GM12891 (cell line): Measurements from ENCODE around the gene PRKCA.
"Not testable (repeated sequence)": the region's sequence is repeated elsewhere in the genome, so short reads cannot be mapped to it uniquely, and the experiment has no call there.

ENCODE experiments used
- DNase-seq: peaks from one replicate; pipeline ENCODE4 v3.0.0; 2011; ENCODE audit warnings: low spot score; ENCODE audit not compliant: insufficient read length
- FAIRE-seq: peaks from 2 replicates; lab custom pipeline; 2011; peaks lifted over from hg19 to GRCh38; lab: Jason Lieb, UNC
- PAX5 ChIP-seq: IDR thresholded peaks from 2 replicates; pipeline ENCODE4 v1.6.1; 2011; ENCODE audit warnings: low read length, moderate library complexity, mild to moderate bottlenecking; ENCODE audit not compliant: insufficient read depth, severe bottlenecking
- POLR2A ChIP-seq: IDR thresholded peaks from 2 replicates; pipeline ENCODE4 v1.6.1; 2011; ENCODE audit warnings: low read depth, low read length, control low read depth
- POLR2AphosphoS5 ChIP-seq: IDR thresholded peaks from 2 replicates; pipeline ENCODE4 v1.6.1; 2011; ENCODE audit warnings: low read depth, low read length, control low read depth
- POU2F2 ChIP-seq: IDR thresholded peaks from 2 replicates; pipeline ENCODE4 v1.6.1; 2011; ENCODE audit warnings: low read depth, mild to moderate bottlenecking, control low read depth, low read length, moderate library complexity
- SPI1 ChIP-seq: IDR thresholded peaks from 2 replicates; pipeline ENCODE4 v1.6.1; 2011; ENCODE audit warnings: low read depth, low read length, control low read depth
- TAF1 ChIP-seq: IDR thresholded peaks from 2 replicates; pipeline ENCODE4 v1.6.1; 2011; ENCODE audit warnings: low read depth, low read length, control low read depth

Gene PRKCA

DNA sequence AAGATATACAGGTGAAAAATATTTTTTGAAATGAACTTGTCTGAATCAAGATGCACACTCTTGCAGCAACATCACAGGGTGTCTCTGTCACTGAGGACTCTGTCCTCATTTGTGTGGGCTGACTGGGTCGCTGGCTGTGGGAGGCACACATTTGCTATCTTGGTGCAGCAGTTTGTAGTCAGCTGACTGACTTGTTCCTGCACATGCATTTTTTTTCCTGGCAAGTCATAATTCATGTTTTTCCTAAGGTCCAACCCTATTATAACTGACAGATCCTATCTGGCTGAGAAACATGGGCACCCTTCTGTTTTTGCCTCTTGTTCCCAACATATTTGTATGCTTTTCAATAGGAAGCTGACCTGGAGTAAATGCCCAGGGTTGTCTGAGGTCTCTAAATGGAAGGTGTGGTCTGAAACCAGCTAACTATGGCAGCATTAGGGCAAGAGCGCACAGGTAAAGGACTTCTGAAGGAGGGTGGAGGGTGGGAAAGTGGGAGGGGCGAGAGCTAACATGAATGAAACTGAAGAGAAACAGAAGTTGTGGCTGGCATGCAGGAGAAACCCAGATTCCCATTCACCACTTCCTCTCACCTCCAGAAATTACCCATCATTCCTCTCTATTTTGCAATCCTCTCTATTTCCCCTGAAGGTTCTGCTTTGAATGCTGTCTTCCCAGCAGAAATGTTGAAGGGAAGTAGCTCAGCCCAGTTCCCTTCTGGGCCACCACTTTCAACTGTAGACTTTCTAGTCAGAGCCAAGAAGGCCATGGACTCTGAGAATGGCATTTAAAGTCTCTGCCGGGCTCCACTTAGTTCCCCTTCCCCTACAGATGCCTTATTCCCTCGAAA is 166.1 kb downstream of the PRKCA start:
- TF ChIP-seq TAF1 = no peak
- no peak for TF ChIP-seq PAX5
- no peak for TF ChIP-seq POU2F2
- TF ChIP-seq POLR2A = no peak
- no peak for TF ChIP-seq POLR2AphosphoS5
- no peak for TF ChIP-seq SPI1
- no peak for FAIRE-seq

DNA sequence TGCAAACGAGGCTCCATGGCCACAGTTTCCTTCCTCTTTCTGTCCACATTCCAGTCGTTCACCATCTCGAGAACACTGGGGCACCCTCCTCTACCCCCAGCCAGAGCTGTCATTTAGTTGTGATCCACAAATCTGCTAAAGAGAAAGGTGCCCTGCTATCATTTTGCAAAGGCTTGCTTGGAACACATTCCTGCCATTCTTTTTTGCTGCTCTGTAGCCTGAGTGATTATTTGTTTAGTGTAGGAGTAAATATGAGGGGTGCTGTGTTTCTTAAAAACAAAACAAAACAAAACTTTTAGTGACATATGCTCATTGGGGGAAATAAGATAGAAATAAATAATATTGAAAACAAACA is 166.7 kb downstream of the PRKCA start:
- TF ChIP-seq SPI1 (no peak), POLR2A (no peak), TAF1 (no peak), POU2F2 (no peak), POLR2AphosphoS5 (no peak), PAX5 (no peak)
- no peak for DNase-seq
- FAIRE-seq = no peak

More for the DNA sequence above, 166.1 kb downstream of the PRKCA start:
- no peak for DNase-seq

DNA sequence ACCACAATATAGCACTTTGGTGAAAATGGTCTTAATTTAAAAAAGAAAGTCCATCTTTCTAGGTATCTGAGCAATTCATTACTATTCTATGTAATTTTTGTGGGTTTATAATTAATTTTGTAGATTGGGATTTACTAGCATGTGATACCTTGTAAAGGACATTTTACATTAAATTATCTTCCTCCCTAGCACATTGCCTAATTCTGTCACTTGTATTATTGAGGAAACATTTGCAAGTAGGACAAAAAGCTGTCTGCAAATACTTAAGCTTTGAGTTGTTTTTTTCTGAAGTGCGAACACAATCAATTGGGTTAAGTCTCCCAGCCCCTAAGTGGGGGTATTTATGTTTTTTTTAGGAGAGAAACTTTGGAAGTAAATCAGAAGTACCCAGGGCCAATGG is 167.0 kb downstream of the PRKCA start:
- FAIRE-seq (no peak), DNase-seq (no peak)
- TF ChIP-seq PAX5 (no peak), TAF1 (no peak), SPI1 (no peak), POLR2AphosphoS5 (no peak), POLR2A (no peak), POU2F2 (no peak)

DNA sequence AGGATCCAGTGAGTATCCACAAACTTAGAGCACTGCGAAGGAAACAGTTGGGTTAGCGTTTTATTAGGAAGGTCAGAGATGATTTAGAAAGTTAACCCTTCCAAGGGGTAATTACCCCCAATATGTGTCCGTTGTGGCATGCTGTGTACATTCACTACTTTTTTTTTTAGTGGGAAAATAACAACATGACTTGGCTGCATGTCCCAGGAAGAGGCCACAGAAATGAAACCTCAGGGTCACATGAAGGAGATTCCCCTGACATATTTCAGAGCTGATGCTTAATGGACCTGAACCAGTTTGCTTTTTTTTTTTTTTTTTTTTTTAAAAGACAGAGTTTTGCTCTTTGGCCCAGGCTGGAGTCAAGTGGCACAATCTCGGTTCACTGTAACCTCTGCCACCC is 167.5 kb downstream of the PRKCA start:
- FAIRE-seq (no peak), DNase-seq (no peak)
- TF ChIP-seq PAX5 (no peak), TAF1 (no peak), POU2F2 (no peak), POLR2A (no peak), POLR2AphosphoS5 (no peak), SPI1 (no peak)

DNA sequence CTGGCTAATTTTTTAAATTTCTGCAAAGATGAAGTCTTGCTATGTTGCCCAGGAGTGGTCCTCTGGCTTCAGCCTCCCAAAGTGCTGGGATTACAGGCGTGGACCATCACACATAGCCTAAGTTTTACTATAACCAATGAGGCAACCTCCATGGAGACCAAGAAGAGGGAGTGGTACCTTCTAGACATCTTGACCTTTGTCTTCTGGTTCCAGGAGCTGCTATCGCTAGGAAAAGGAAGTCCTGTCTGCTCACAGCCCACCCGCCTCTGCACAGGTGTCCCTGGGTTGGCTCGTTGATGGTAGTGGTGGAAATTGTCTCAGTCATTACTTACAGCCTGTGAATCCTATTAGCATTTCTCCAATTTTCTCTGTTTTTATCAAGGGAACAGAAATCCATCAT is 169.7 kb downstream of the PRKCA start:
- FAIRE-seq (no peak), DNase-seq (no peak)
- TF ChIP-seq PAX5 = no peak
- no peak for TF ChIP-seq POU2F2
- TF ChIP-seq POLR2A = no peak
- no peak for TF ChIP-seq POLR2AphosphoS5
- no peak for TF ChIP-seq TAF1
- no peak for TF ChIP-seq SPI1

DNA sequence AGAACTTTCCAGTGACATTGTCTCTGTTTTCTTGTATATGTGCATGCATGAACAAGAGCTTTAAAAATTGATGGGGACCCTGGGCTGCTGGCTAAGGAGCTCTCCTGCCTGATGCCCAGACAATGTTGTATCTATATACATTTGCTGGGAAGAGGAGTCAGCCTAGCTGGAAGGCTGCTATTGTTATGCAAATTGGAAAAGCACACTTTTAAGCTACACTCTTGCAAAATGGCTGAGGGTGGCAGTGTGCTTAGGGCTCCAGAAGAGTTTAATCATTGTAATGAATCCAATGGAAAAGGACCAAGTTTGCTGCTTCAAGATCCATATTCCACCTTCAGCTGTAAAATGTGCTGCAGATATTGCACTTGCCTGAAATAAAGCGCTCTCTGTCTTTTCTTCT is 171.8 kb downstream of the PRKCA start:
- DNase-seq (no peak), FAIRE-seq (no peak)
- no peak for TF ChIP-seq POLR2AphosphoS5

DNA sequence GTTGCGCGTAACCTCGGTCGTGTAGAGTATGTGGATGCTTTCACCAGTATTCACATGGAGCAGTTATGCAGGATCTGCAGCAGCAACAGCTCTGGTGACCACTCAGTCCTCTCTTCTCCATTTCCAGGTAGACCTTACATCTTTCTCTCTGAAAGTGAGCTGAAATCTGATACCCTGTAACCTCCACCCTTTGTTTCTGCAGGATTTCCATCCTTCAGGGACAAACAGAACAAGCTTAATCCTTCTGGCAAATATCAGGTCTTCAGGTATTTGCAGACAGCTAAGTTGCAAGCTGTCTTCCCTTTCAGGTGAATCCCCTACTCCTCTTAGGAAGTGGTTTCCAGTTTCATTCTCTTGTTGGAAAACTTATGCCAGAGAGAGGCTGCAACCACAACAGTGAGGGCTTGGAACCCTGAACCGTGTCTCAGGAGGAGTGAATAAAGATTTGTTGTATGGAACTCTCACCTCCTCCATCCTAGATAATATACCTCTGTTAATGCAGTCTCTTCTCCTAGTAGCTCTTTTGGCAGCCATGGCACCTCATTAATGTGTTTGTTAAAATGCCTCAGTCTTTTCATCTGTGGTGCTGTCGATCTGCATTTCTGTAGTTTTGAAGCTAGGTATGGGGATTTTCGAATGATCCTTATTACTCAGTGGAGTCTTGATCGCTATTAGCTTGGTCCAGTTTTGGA is 172.5 kb downstream of the PRKCA start:
- TF ChIP-seq SPI1 = no peak
- TF ChIP-seq TAF1 = no peak
- TF ChIP-seq POLR2AphosphoS5 = no peak
- no peak for TF ChIP-seq POLR2A
- TF ChIP-seq PAX5 = no peak
- no peak for TF ChIP-seq POU2F2
- FAIRE-seq (no peak), DNase-seq (no peak)

DNA sequence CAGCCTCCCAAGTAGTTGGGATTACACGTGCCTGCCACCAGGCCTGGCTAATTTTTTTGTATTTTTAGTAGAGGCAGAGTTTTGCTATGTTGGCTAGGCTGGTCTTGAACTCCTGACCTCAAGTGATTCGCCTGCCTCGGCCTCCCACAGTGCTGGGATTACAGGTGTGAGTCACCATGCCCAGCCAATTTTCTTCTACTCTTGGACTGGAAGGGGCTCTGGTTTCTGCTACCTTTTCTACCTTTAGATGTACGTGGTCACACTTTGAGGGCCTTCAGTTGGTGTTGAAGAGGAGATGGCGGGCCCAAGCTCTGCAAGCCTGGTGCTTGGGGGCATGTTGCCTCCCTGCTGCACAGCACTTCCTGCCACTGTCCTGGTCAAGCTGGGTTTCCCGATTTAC is 173.6 kb downstream of the PRKCA start:
- FAIRE-seq = no peak
- TF ChIP-seq SPI1 = no peak
- no peak for TF ChIP-seq POLR2AphosphoS5
- no peak for TF ChIP-seq PAX5
- TF ChIP-seq TAF1 = no peak
- DNase-seq = no peak

DNA sequence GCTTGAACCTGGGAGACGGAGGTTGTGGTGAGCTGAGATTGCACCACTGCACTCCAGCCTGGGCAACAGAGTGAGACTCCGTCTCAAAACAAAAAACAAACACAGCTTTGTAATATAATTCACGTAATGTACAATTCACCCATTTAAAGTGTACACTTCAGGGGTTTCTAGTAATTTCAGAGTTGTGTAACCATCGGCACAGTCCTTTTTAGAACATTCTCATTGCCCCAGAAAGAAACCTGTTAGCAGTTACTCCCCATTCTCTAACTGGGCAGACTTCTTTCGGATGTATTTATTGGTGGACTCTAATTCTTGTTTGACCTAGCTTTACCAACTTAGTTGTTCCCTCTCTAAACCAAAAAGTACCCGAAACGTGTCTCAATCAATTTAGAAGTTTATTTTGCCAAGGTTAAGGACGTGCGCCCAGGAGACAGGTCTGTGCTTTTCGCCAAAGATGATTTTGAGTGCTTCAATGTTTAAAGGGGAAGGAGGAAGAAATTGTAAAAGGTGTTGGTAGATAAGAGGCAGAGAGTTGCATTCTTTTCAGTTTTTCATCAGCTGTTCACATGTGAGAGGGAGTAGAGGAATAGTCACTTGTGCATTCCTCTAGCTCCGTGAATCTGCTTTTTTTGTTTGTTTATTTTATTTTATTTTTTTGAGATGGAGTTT is 175.3 kb downstream of the PRKCA start:
- FAIRE-seq = no peak

DNA sequence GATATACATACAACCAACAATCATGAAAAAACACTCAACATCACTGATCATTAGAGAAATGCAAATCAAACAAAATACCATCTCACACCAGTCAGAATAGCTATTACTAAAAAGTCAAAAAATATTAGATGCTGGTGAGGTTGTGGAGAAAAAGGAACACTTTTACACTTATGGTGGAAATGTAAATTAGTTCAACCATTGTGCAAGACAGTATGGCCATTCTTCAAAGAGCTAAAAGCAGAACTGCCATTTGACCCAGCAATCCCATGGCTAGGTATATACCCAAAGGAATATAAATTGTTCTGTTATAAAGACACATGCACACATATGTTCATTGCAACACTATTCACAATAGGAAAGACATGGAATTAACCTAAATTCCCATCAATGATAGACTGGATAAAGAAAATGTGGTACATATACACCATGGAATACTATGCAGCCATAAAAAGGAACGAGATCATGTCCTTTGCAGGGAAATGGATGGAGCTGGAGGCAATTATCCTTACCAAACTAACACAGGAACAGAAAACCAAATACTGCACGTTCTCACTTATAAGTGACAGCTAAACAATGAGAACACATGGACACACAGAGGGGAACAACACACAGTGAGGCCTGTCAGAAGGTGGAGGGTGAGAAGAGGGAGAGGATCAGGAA is 176.9 kb downstream of the PRKCA start:
- DNase-seq, FAIRE-seq: not testable (repeated sequence)

More for the DNA sequence above, 175.3 kb downstream of the PRKCA start:
- no peak for TF ChIP-seq SPI1
- TF ChIP-seq POLR2AphosphoS5 = no peak
- DNase-seq = no peak
